T-cell (primary cell): ENCODE data around the gene ZNF804A. TPM values are rescaled to one million over a fixed set of nuclear protein-coding genes. Genes with fewer than 3 reads are reported as not detected.

Experiments used
- ATAC-seq, 4 experiments: fragments of 200-7000 bp in 3 of 4; fragments of 150-1000 bp in 1 of 4; cut with Tn5 transposase; replicated peaks in 1 of 4; 1 replicate in 3 of 4; 2 replicates in 1 of 4; pipeline ENCODE4 v1.10.0; 2021; ENCODE audit warnings: moderate library complexity in 3 of 4, mild to moderate bottlenecking in 2 of 4, moderate number of reproducible peaks in 1 of 4
- CTCF ChIA-PET, 2 donors: fragments of 300-600 bp; sonication (Branson Sonifier 250); formaldehyde crosslinking; loops; one replicate each; lab custom pipeline; 2022; ENCODE audit warnings: antibody characterized with exemption in 2 of 2; lab: Charles Lee
- POLR2A ChIA-PET, 2 donors: fragments of 300-600 bp; sonication (Branson Sonifier 250); formaldehyde crosslinking; loops; one replicate each; lab custom pipeline; 2022; ENCODE audit warnings: antibody characterized with exemption in 2 of 2; lab: Charles Lee
- DNase-seq, 35 experiments: peaks; one replicate each; pipeline versions ENCODE4 v3.0.0 to v3.0.0-alpha.2; 2013 to 2023
- H3K27ac ChIP-seq: one replicate; pipeline ENCODE4 v1.5.1; 2013; ENCODE audit warnings: low read length
- H3K27me3 ChIP-seq, 2 experiments: replicated peaks in 1 of 2; 1 replicate in 1 of 2; 2 replicates in 1 of 2; pipeline versions ENCODE4 v1.6.1 to v1.7.0; 2013; ENCODE audit warnings: low read length in 1 of 2, mixed read lengths in 1 of 2; ENCODE audit not compliant: control insufficient read depth in 2 of 2, insufficient read depth in 2 of 2; ENCODE audit errors: extremely low read depth in 1 of 2
- H3K36me3 ChIP-seq, 2 donors: 1 replicate in 1 of 2; 2 replicates in 1 of 2; pipeline versions ENCODE4 v1.6.1 to v1.7.0; 2013; ENCODE audit warnings: low read length in 1 of 2; ENCODE audit not compliant: control insufficient read depth in 2 of 2, insufficient read depth in 1 of 2; ENCODE audit errors: extremely low read depth in 1 of 2
- H3K4me1 ChIP-seq, 2 experiments: 1 replicate in 1 of 2; 2 replicates in 1 of 2; pipeline versions ENCODE4 v1.6.1 to v1.7.0; 2013; ENCODE audit warnings: low read length in 2 of 2, mixed read lengths in 1 of 2; ENCODE audit not compliant: insufficient read depth in 2 of 2, control insufficient read depth in 1 of 2; ENCODE audit errors: extremely low read depth in 1 of 2
- H3K4me3 ChIP-seq, 2 donors: 1 replicate in 1 of 2; 2 replicates in 1 of 2; pipeline versions ENCODE4 v1.5.1 to v1.7.0; 2013; ENCODE audit warnings: mild to moderate bottlenecking in 2 of 2, low read length in 1 of 2, moderate library complexity in 1 of 2; ENCODE audit not compliant: control insufficient read depth in 1 of 2; ENCODE audit errors: extremely low read depth in 1 of 2
- H3K9me3 ChIP-seq: 2 replicates; pipeline ENCODE4 v1.7.0; 2013
- H3K27ac Mint-ChIP-seq, 2 donors: one replicate each; pipeline ENCODE4 v1.8.0; 2020 to 2021; ENCODE audit warnings: mild to moderate bottlenecking in 2 of 2, mixed read lengths in 2 of 2
- H3K27me3 Mint-ChIP-seq, 2 donors: one replicate each; pipeline ENCODE4 v1.8.0; 2021 to 2022; ENCODE audit warnings: mixed read lengths in 2 of 2
- H3K36me3 Mint-ChIP-seq: one replicate; pipeline ENCODE4 v1.8.0; 2021; ENCODE audit warnings: mixed read lengths
- H3K4me1 Mint-ChIP-seq, 3 donors: one replicate each; pipeline ENCODE4 v1.8.0; 2020 to 2022; ENCODE audit warnings: mixed read lengths in 3 of 3, mild to moderate bottlenecking in 1 of 3
- H3K4me3 Mint-ChIP-seq, 3 donors: one replicate each; pipeline ENCODE4 v1.8.0; 2020 to 2022; ENCODE audit warnings: mild to moderate bottlenecking in 3 of 3, mixed read lengths in 3 of 3, moderate library complexity in 3 of 3
- H3K9me3 Mint-ChIP-seq, 3 donors: one replicate each; pipeline ENCODE4 v1.8.0; 2020 to 2022; ENCODE audit warnings: mixed read lengths in 3 of 3
- WGBS: methylation state at CpG from one replicate; pipeline ENCODE4 v1.1.5; 2013; ENCODE audit warnings: missing lambda C conversion rate; ENCODE audit not compliant: insufficient coverage; 5-methylcytosine and 5-hydroxymethylcytosine counted together
- total RNA-seq, 35 experiments: library from RNA in 6 of 35; stranded (reverse) in 6 of 35; fragments of 120-200 nt in 1 of 35; gene quantifications; one replicate each; pipeline versions ENCODE4 v1.2.1 to v1.2.4 and lab custom pipeline; 2013 to 2026

ZNF804A gene
- total RNA-seq, 5 donors from 2014 or later (not counting 1 experiment from before 2014, with no cell fraction given) = 0.06 to 0.13 (median 0.06) TPM; not detected in 2

- Histone ChIP-seq H3K36me3 (no peaks in the 10 kb centered on the region), H3K4me1 (no peaks in the 10 kb centered on the region), H3K4me3 (no peak overlapping the region), H3K27ac (no peak overlapping the region), H3K9me3 (no peaks in the 10 kb centered on the region), H3K27me3 (no peaks in the 10 kb centered on the region)
- CTCF ChIA-PET = no interaction called here
- H3K4me1 Mint-ChIP-seq = no peaks in the 10 kb centered on the region
- DNase-seq (no peak), ATAC-seq (no peak)
- 83% methylated on average over 2 of the region's 6 CpGs for WGBS
- no peaks in the 10 kb centered on the region for H3K36me3 Mint-ChIP-seq
- H3K9me3 Mint-ChIP-seq = peaks cover 10 to 11% (median 10%) of the 10 kb centered on the region in 3 donors
- H3K4me3 Mint-ChIP-seq = no peak overlapping the region
- no peaks in the 10 kb centered on the region for H3K27me3 Mint-ChIP-seq
- POLR2A ChIA-PET = no interaction called here
- H3K27ac Mint-ChIP-seq = no peak overlapping the region
Measured at GRCh38 chr2:184721881-184722280, 123.6 kb downstream of the ZNF804A start.

- ATAC-seq = no peak
- Histone ChIP-seq H3K4me1 (no peaks in the 10 kb centered on the region), H3K4me3 (no peak overlapping the region), H3K27ac (no peak overlapping the region), H3K36me3 (no peaks in the 10 kb centered on the region), H3K9me3 (no peaks in the 10 kb centered on the region), H3K27me3 (no peaks in the 10 kb centered on the region)
- ChIA-PET POLR2A (no interaction called here), CTCF (no interaction called here)
- peaks cover 0 to 6% (median 0%) of the 10 kb centered on the region in 3 donors for H3K9me3 Mint-ChIP-seq
- WGBS = no CpG with 5 or more reads among the region's 3 CpGs
- H3K4me1 Mint-ChIP-seq = no peaks in the 10 kb centered on the region
- H3K4me3 Mint-ChIP-seq = no peak overlapping the region
- no peaks in the 10 kb centered on the region for H3K36me3 Mint-ChIP-seq
- DNase-seq = no peak
- H3K27ac Mint-ChIP-seq = no peak overlapping the region
- no peaks in the 10 kb centered on the region for H3K27me3 Mint-ChIP-seq
Measured at GRCh38 chr2:184727813-184728212, 129.5 kb downstream of the ZNF804A start.

- no peak overlapping the region for H3K27ac ChIP-seq
- no peaks in the 10 kb centered on the region for H3K4me1 ChIP-seq
- no peaks in the 10 kb centered on the region for H3K36me3 ChIP-seq
- no peaks in the 10 kb centered on the region for H3K9me3 ChIP-seq
- Mint-ChIP-seq H3K36me3 (no peaks in the 10 kb centered on the region), H3K4me1 (no peaks in the 10 kb centered on the region), H3K27ac (no peak overlapping the region), H3K9me3 (peaks cover 0 to 6% (median 0%) of the 10 kb centered on the region in 3 donors), H3K4me3 (no peak overlapping the region), H3K27me3 (no peaks in the 10 kb centered on the region)
- DNase-seq = no peak
- H3K27me3 ChIP-seq = no peaks in the 10 kb centered on the region
- no peak overlapping the region for H3K4me3 ChIP-seq
- POLR2A ChIA-PET = no interaction called here
- no peak for ATAC-seq
- CTCF ChIA-PET = no interaction called here
Measured at GRCh38 chr2:184728411-184728810, 130.1 kb downstream of the ZNF804A start.

GRCh38 chr2:184729581-184729980 lies 131.3 kb downstream of the ZNF804A start:
- H3K9me3 Mint-ChIP-seq = peaks cover 0 to 6% (median 0%) of the 10 kb centered on the region in 3 donors
- H3K27ac ChIP-seq = no peak overlapping the region
- no peak overlapping the region for H3K27ac Mint-ChIP-seq
- ChIA-PET CTCF (no interaction called here), POLR2A (no interaction called here)
- no peak overlapping the region for H3K4me3 ChIP-seq
- no peak for ATAC-seq
- H3K9me3 ChIP-seq = no peaks in the 10 kb centered on the region
- H3K4me1 Mint-ChIP-seq = no peaks in the 10 kb centered on the region
- H3K27me3 Mint-ChIP-seq = no peaks in the 10 kb centered on the region
- H3K4me1 ChIP-seq = no peaks in the 10 kb centered on the region
- no peaks in the 10 kb centered on the region for H3K27me3 ChIP-seq
- no peaks in the 10 kb centered on the region for H3K36me3 Mint-ChIP-seq
- WGBS = no CpG with 5 or more reads among the region's 3 CpGs
- no peaks in the 10 kb centered on the region for H3K36me3 ChIP-seq
- no peak for DNase-seq
- H3K4me3 Mint-ChIP-seq = no peak overlapping the region

- ATAC-seq = no peak
- H3K4me3 Mint-ChIP-seq = no peak overlapping the region
- H3K27me3 Mint-ChIP-seq = no peaks in the 10 kb centered on the region
- Histone ChIP-seq H3K4me3 (no peak overlapping the region), H3K4me1 (no peaks in the 10 kb centered on the region), H3K36me3 (no peaks in the 10 kb centered on the region), H3K27ac (no peak overlapping the region), H3K27me3 (no peaks in the 10 kb centered on the region), H3K9me3 (no peaks in the 10 kb centered on the region)
- peaks cover 0 to 6% (median 0%) of the 10 kb centered on the region in 3 donors for H3K9me3 Mint-ChIP-seq
- CTCF ChIA-PET = no interaction called here
- no CpG with 5 or more reads among the region's 1 CpG for WGBS
- H3K27ac Mint-ChIP-seq = no peak overlapping the region
- no peaks in the 10 kb centered on the region for H3K36me3 Mint-ChIP-seq
- POLR2A ChIA-PET = no interaction called here
- no peaks in the 10 kb centered on the region for H3K4me1 Mint-ChIP-seq
- no peak for DNase-seq
Measured at GRCh38 chr2:184730288-184730687, 132.0 kb downstream of the ZNF804A start.

- no peak overlapping the region for H3K4me3 ChIP-seq
- CTCF ChIA-PET = no interaction called here
- H3K4me1 Mint-ChIP-seq = no peaks in the 10 kb centered on the region
- H3K27me3 ChIP-seq = no peaks in the 10 kb centered on the region
- DNase-seq = no peak
- H3K36me3 ChIP-seq = no peaks in the 10 kb centered on the region
- no peaks in the 10 kb centered on the region for H3K9me3 ChIP-seq
- no peaks in the 10 kb centered on the region for H3K4me1 ChIP-seq
- H3K27ac ChIP-seq = no peak overlapping the region
- POLR2A ChIA-PET = no interaction called here
- no peak for ATAC-seq
- H3K4me3 Mint-ChIP-seq = no peak overlapping the region
- H3K9me3 Mint-ChIP-seq = peaks cover 0 to 6% (median 4%) of the 10 kb centered on the region in 3 donors
- H3K36me3 Mint-ChIP-seq = no peaks in the 10 kb centered on the region
- H3K27me3 Mint-ChIP-seq = no peaks in the 10 kb centered on the region
- H3K27ac Mint-ChIP-seq = no peak overlapping the region
Measured at GRCh38 chr2:184734338-184734737, 136.0 kb downstream of the ZNF804A start.

- no peak overlapping the region for H3K4me3 Mint-ChIP-seq
- H3K27me3 Mint-ChIP-seq = no peaks in the 10 kb centered on the region
- H3K4me1 Mint-ChIP-seq = no peaks in the 10 kb centered on the region
- Histone ChIP-seq H3K27ac (no peak overlapping the region), H3K36me3 (no peaks in the 10 kb centered on the region), H3K4me1 (no peaks in the 10 kb centered on the region), H3K9me3 (no peaks in the 10 kb centered on the region), H3K4me3 (no peak overlapping the region), H3K27me3 (no peaks in the 10 kb centered on the region)
- ChIA-PET POLR2A (no interaction called here), CTCF (no interaction called here)
- peaks cover 0 to 6% (median 4%) of the 10 kb centered on the region in 3 donors for H3K9me3 Mint-ChIP-seq
- ATAC-seq (no peak), DNase-seq (no peak)
- WGBS = no CpG with 5 or more reads among the region's 1 CpG
- no peak overlapping the region for H3K27ac Mint-ChIP-seq
- H3K36me3 Mint-ChIP-seq = no peaks in the 10 kb centered on the region
Measured at GRCh38 chr2:184735611-184736010, 137.3 kb downstream of the ZNF804A start.
